Kidney epithelial cell (primary cell): ENCODE measurements around the gene METTL22. TPM values are rescaled to one million over a fixed set of nuclear protein-coding genes. Genes with fewer than 3 reads are reported as not detected.

ENCODE experiments used
- DNase-seq: peaks from one replicate; pipeline ENCODE4 v3.0.0-alpha.2; 2010; ENCODE audit warnings: low read depth
- H3K27me3 ChIP-seq: 2 replicates; pipeline ENCODE4 v1.6.0; 2011; ENCODE audit warnings: low read length; ENCODE audit not compliant: control insufficient read depth, insufficient read depth
- H3K36me3 ChIP-seq: 2 replicates; pipeline ENCODE4 v1.5.1; 2011; ENCODE audit warnings: low read length; ENCODE audit not compliant: control insufficient read depth, insufficient read depth
- H3K4me3 ChIP-seq: 2 replicates; pipeline ENCODE4 v1.5.1; 2011; ENCODE audit warnings: low read depth, mild to moderate bottlenecking, control low read depth, low read length
- total RNA-seq: library from RNA; depleted of rRNA; stranded (reverse); fragments of >200 nt; gene quantifications from 2 replicates; pipeline ENCODE4 v1.2.3, GENCODE V29; 2015
- TF ChIP-seq, protein P1 (sequence below): IDR thresholded peaks from 2 replicates; pipeline ENCODE4 v1.5.1; 2011; ENCODE audit warnings: mild to moderate bottlenecking, moderate library complexity, low read length, control low read depth, inconsistent platforms; ENCODE audit not compliant: insufficient read depth, poor library complexity, severe bottlenecking

Gene METTL22
- total RNA-seq, 1 donor from 2014 or later, result 24.5 TPM

DNA sequence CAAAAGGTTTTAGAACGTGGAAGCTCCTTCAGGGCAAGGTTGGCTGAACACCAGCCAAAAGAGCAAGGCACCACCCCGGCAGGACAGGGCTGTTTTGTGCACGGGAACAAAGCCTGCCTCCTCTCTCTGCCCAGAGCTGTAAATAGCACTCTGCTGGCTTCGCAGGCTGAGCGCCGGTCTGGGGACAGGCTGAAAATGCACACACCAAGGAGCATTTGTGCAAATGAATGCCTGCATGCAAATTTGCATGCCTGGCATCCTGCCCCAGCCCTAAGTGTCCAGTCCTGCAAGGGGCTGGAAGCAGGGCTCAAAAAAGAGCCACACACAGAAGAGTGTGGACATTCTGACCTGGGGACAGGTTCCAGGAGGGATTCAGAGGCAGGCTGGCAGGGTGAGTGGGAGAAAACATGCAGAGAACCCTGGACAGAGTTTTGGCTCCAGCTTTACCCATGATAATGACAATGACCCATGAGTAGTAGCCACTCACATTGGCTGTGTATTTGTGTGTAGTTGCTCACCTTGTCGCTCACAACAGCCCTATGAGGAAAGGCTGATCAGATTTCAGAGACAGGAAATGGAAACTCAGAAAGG is 64.6 kb downstream of the METTL22 start:
- no peak for DNase-seq
- H3K36me3 ChIP-seq, result no peaks in the 10 kb centered on the region
- TF ChIP-seq, protein P1, sequence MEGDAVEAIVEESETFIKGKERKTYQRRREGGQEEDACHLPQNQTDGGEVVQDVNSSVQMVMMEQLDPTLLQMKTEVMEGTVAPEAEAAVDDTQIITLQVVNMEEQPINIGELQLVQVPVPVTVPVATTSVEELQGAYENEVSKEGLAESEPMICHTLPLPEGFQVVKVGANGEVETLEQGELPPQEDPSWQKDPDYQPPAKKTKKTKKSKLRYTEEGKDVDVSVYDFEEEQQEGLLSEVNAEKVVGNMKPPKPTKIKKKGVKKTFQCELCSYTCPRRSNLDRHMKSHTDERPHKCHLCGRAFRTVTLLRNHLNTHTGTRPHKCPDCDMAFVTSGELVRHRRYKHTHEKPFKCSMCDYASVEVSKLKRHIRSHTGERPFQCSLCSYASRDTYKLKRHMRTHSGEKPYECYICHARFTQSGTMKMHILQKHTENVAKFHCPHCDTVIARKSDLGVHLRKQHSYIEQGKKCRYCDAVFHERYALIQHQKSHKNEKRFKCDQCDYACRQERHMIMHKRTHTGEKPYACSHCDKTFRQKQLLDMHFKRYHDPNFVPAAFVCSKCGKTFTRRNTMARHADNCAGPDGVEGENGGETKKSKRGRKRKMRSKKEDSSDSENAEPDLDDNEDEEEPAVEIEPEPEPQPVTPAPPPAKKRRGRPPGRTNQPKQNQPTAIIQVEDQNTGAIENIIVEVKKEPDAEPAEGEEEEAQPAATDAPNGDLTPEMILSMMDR, result no peak
- H3K4me3 ChIP-seq, result no peak overlapping the region
- H3K27me3 ChIP-seq, result no peaks in the 10 kb centered on the region

DNA sequence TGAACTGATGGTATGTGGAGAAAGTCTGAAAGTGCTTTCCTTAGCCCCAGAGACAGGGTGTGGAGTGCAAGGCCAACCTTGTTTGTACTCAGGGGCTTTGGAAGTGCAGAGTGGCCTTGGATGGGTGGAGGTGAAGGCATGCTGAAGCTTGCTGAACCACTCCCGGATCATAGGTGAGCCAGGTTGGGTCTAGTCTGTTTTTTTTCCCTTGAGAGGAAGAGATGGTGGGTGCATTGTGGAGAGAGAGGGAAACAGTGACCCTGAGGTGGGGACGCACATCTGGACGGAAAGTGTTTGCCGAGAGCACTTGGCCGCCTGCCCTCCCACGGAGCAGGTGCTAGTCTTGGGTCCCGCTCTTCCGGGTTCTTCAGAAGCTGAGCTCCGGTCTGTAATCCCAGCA is 65.4 kb downstream of the METTL22 start:
- TF ChIP-seq, protein P1, result no peak
- no peak overlapping the region for H3K4me3 ChIP-seq
- H3K27me3 ChIP-seq, result no peaks in the 10 kb centered on the region
- H3K36me3 ChIP-seq, result no peaks in the 10 kb centered on the region
- no peak for DNase-seq

DNA sequence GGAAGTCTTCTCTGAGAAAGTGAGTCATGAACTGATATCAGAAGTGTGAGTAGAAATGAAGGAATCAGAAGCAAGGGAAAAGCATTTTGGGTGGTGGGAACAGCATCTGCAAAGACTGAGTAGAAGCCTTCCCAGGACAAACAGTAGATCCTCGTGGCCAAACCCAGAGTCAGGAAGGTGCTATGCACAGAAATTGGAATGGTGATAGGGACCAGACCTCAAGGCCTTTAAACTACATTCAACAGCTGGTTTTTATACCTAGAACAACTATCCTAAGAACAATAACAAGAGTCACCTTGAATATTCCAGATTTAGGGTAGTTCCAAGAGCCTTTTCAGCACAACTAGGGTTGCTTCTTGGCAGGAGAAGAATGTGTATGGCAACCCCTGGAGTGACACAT is 68.2 kb downstream of the METTL22 start:
- Histone ChIP-seq H3K27me3 (no peaks in the 10 kb centered on the region), H3K36me3 (no peaks in the 10 kb centered on the region), H3K4me3 (no peak overlapping the region)
- no peak for DNase-seq
- TF ChIP-seq, protein P1, result no peak

DNA sequence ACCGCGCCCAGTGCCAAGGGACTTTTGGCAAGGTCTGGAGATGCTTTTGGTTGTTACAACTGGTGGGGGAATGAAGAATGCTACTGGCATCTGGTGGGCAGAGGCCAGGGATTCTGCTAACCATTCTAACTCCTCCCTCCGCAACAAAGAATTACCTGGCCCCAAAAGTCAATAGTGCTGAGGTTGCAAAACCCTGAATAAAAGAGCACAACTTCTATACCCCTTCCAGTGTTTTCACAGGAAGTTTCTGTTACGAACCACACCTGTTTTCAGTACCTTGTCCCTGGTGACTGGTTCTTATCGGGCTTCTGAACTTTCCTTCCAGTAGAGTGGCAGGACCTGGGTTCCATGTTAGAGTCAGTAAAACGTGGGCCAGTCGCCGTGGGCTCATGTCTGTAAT is 70.2 kb downstream of the METTL22 start:
- DNase-seq, result no peak
- H3K36me3 ChIP-seq, result no peaks in the 10 kb centered on the region
- TF ChIP-seq, protein P1, result no peak
- H3K27me3 ChIP-seq, result no peaks in the 10 kb centered on the region
- no peak overlapping the region for H3K4me3 ChIP-seq

DNA sequence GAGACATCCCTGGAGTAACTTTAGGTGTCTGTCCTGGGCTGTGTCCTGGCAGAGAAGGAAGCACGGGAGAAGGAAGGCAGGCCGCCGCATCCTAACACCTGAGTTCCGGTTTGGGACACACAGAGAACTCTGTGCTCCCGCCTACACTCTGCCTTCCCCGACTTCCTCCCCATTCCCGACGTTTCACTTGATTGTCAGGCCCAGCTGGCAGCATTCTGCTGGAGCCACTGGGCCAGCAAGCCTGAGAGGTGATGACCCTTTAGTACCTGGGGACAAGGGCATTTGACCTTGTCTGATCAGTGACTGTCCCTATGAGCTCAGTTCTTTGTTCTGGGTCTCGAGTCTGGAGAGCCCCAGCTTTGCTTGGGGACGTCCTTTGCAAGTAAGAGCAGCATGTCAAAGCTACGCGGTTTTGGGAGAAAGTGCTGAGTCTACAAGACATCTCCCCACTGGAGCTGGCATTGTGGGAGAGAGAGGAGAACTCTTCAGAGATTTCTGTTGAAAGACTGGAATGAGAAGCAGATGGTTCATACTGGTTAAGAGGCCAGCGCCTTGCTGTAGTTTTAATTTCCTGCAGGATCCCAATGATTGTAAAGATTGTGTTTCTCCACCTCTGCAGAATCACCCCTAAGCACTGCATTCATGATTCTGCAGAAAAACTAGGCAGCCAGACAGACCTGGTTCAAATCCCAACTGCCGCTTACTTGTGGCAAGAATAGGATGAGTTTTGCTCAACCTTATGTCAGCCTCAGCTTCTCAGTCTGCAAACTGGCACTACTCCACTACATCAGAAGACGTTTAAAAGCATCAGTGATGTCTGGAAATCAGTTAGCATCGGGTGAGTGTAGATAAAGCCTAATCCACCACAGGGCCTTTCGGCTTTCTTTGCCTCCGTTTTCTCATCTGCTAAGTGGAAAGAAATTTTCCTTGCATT is 73.6 kb downstream of the METTL22 start:
- TF ChIP-seq, protein P1, result no peak

More for the DNA sequence above, 73.6 kb downstream of the METTL22 start:
- no peak overlapping the region for H3K4me3 ChIP-seq
- H3K27me3 ChIP-seq, result no peaks in the 10 kb centered on the region
- H3K36me3 ChIP-seq, result no peaks in the 10 kb centered on the region
- DNase-seq, result no peak
